ENCODE data around the gene OTUD3.
A peak's percentile ranks its signal among the peaks of the same experiment; 100 is the strongest.
"Not testable (repeated sequence)": the region's sequence is repeated elsewhere in the genome, so short reads cannot be mapped to it uniquely, and the experiment has no call there.

OTUD3 gene

DNA sequence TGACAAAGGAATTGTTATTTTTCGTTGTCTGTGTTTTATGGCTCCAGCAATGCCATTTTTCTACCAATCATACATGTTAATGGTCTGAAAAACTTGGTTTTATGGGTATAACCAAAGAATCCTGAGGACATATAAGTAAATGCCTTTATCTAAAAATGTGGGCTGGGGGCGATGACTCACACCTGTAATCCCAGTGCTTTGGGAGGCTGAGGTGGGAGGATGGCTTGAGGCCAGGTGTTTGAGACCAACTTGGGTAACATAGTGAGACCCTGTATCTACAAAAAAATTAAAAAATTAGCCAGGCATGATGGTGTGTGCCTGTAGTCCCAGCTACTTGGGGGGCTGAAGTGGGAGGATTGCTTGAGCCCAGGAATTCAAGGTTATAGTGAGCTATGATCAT, 12.7 kb upstream of the OTUD3 start:
- DNase-seq = not testable (repeated sequence)

- DNase-seq = no peak
Measured at GRCh38 chr1:19869929-19870328, 12.3 kb upstream of the OTUD3 start.

- DNase-seq = peak; percentile 57 to 75
Measured at GRCh38 chr1:19872190-19872589, 10.0 kb upstream of the OTUD3 start.

GRCh38 chr1:19877181-19877750, 4.9 kb upstream of the OTUD3 start:
- DNase-seq = no peak

- DNase-seq = peak; percentile 69 to 74
Measured at GRCh38 chr1:19877821-19878636, 4.2 kb upstream of the OTUD3 start.

GRCh38 chr1:19878637-19878985, 3.6 kb upstream of the OTUD3 start:
- DNase-seq = no peak

GRCh38 chr1:19879227-19879626, 3.0 kb upstream of the OTUD3 start:
- no peak for DNase-seq

GRCh38 chr1:19879661-19880060, 2.5 kb upstream of the OTUD3 start:
- DNase-seq = no peak

DNA sequence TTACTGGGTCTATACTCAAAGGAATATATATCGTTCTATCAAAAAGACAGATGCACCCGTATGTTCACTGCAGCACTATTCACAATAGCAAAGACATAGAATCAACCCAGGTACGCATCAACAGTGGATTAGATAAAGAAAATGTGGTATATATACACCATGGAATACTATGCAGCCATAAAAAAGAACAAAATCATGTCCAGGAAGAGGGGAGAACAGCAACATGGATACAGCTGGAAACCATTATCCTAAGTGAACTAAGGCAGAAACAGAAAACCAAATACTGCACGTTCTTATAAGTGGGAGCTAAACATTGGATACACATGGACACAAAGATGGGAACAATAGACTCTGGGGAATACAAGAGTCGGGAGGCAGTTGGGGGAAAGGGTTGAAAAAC, 1.4 kb upstream of the OTUD3 start:
- not testable (repeated sequence) for DNase-seq

DNA sequence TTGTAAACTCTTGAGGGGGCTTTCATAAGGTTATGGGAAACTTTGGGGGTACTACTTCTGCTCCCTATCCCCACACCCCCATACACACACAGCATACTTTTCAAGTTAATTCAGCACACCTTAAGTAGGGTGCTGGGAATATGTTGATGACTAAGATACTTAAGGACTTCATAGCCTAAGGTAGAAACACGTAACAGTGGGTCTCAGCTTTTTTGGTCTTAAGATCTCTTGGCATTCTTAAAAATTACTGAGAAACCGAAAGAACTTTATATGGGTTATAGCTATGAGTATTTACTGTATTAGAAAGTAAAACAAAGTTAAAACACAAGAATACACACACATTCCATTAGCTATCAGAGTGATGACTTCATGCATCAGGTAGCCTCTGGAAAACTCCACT, 2.1 kb downstream of the OTUD3 start:
- no peak for DNase-seq

DNA sequence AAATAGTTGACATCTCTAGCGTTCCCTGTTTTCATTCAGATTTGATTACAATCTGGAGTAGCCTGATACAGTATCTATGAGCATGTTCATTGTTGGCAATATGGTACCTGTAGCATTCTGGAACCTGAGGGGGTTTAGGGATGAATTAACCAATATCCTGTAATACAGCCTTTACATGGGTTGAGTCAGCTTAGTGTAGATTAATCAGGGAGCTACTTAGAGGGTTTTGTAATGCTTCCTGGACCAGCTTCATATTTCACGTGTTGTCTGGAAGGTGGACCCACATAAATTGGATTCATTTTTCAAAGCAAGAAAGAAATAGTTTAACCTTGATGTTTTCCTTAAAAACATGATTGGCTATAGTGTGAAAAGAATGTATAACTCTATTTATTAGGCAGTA, 3.6 kb downstream of the OTUD3 start:
- no peak for DNase-seq

DNA sequence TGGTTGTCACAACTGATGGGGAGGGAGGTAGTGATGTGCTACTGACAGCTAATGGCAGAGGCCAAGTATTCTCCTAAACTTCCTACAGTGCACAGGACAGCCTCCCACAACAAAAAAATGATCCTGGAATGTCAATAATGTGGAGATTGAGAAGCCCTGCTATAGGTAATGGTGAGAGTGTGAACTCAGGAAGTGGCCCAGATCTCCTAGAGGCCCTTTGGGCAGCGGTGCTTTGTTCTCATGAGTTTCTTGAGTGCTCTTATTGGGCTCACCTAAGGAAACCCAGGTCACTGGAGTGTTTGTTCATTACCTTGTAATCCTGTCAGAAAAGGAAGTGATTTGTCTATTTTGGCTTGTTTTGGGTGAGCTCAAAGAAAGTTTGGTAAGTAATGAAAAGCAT, 5.9 kb downstream of the OTUD3 start:
- no peak for DNase-seq

DNA sequence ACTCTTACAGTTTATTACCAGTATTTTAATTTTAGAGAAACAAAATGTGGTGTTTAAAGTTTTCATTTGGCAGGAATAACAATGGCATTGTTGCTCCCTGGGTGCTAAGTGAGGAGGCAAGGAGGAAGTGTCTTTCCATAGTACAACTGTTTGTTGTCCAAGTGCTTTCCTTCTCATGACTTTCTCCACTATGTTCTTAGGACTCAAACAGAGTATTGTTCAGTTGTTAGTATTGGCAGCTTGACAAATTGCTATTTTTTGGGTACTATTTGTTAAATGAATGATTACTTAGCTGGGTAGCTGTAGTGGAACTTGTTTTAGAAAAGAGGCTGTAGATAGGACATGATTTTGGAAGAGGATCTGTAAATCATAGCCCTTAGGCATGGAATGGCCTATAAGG, 7.5 kb downstream of the OTUD3 start:
- DNase-seq = no peak

- DNase-seq = no peak
Measured at GRCh38 chr1:19892129-19892528, 9.9 kb downstream of the OTUD3 start.

- no peak for DNase-seq
Measured at GRCh38 chr1:19892628-19893168, 10.5 kb downstream of the OTUD3 start.

- no peak for DNase-seq
Measured at GRCh38 chr1:19893687-19894086, 11.5 kb downstream of the OTUD3 start.

- DNase-seq = no peak
Measured at GRCh38 chr1:19894218-19894617, 12.0 kb downstream of the OTUD3 start.

DNA sequence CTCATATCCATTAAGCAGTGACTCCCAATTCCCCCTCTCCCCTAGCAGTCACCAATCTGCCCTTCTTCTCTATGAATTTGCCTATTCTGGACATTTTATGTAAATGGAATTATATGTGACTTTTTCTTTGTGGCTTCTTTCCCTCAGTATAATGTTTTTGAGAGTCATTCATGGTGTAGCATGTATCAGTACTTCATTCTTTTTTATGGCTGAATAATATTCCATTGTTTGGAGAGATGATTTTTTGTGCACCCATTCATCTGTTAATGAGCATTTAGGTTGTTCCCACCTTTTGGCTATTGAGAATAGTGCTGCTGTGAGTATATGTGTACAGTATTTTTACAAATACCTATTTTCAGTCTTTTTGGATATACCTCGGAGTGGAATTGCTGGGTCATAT, 19.5 kb downstream of the OTUD3 start:
- DNase-seq = no peak

- no peak for DNase-seq
Measured at GRCh38 chr1:19903621-19904020, 21.4 kb downstream of the OTUD3 start.

DNA sequence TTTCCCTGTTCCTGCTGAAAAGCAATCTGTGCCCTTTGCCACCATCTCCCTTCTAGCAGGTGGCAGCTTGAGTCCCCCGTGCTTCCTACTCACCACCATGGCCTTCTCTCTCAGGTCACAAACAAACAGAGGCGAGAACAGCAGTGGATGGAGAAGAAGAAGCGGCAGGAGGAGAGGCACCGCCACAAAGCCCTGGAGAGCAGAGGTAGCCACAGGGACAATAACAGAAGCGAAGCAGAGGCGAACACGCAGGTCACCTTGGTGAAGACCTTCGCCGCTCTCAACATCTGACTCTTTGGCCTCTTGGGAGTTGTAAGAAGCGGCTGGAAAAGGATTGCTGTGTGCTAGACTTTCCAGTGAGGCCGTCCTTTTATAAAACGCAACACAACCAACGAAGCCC, 25.3 kb downstream of the OTUD3 start:
- no peak for DNase-seq

- DNase-seq = no peak
Measured at GRCh38 chr1:19909392-19909791, 27.2 kb downstream of the OTUD3 start.

DNA sequence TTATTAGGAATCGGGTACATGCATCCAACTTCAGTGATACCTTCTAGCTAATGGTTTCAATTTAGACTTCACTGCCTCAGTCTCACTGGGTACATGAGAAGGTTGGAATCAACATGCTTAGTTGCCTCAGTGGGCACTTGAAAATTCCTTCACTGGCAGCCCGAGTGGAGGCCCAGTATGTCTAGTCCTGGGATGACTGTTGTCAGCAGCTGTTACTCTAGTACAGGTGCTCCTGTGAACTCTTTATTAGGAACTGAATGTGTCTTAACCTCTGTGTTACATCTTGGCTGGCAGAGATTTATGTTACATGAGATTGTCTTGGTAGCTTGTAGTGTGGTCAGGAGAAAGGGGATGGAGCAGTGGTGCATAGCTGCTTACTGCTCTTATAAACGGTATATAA, 27.8 kb downstream of the OTUD3 start:
- DNase-seq = no peak

- no peak for DNase-seq
Measured at GRCh38 chr1:19910650-19911049, 28.5 kb downstream of the OTUD3 start.

DNA sequence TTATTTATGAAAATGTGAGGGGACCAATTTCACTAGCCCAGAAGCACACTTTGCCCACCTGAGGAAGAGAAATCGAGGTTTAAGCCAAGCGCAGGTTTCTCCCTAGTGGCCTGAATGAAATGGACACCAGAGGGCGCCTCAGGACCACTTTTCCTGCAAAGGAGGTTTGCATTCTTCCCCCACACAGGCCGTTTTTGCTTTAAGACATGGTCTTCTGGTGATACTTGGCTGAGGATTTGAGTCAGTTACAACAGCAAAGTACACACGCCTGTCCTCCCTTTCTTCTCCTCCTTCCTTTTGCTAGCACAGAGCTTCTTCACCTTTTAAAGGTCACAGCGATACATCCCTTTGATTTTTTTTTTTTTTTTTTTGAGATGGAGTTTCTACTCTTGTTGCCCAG, 35.9 kb downstream of the OTUD3 start:
- DNase-seq = peak; percentile 20 to 79

Data from NCI-H526 (cell line).